ENCODE results near the gene CPNE9. TPM values are rescaled to one million over a fixed set of nuclear protein-coding genes. Genes with fewer than 3 reads are reported as not detected.

CPNE9 gene
- total RNA-seq, 1 donor from 2014 or later = 0.16 TPM

DNA sequence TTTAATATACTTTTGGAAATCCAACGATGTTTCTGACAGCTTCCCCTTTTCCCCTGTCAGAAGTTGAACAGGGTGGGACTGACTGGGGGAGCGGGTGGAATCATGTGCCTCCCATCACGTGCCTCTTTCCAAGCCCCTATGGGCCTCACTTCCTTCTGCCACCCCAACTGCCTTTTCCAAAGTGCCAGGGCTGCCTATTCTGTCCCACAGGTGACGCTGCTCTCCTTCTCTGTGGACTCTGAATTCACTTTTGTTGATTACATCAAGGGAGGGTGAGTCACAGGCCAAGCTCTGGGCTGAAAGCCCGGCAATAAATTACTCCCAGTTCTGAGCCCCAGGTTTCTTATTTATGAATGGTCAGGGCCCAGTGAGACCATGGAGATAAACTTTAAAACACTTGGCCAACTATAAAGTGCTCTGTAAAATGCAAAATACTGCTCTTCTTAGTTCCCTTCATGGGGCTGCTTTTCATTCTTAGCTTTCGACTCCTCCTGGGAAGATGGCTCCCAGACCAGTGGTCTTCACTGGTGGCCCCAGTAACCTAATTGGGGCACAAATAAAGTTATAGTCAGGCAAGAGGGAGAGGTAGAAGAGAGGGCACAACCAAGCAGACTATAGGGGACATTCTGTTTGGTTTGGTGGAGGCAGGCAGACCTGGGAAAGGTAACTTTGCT is 12.3 kb downstream of the CPNE9 start:
- intact Hi-C loops (cut with micrococcal nuclease) = no loop called here

DNA sequence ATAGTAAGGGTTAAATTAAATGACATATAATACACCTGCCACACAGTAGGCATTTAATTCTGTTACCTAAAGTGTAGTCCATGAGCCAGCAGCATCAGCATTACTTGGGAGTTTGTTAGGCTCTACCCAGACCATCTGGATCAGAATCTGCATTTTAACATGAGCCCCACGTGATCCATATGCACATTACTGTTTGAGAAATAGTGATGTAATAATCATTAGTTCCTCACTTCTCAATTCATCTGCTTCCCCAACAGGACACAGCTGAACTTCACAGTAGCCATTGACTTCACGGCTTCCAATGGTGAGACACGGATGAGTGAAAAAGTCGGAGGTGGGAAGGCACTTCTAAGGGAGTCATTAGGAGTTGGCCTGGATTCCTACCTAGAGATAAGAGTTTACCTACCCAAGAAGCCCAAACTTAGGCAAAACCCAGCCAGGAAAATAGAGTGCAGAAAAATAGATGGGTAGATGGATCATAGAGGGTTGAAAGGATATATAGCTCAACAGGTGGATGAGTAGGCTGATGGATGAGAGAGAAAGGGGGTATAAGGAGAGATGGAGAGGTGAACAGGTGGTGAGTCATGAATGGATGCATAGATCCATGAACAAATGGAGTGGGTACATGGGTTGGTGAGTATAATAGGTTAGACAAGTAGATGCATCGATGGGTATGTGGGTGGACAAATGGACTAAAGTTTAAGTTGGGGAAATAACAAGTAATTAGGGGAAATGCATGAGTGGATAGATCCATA is 13.3 kb downstream of the CPNE9 start:
- no peaks in the 10 kb centered on the region for H3K27me3 ChIP-seq (ENCODE audit: low read depth)
- no peaks in the 10 kb centered on the region for H3K9me3 ChIP-seq (replicated peaks)
- H3K27ac ChIP-seq (replicated peaks) = no peak overlapping the region
- no peak for DNase-seq
- no peaks in the 10 kb centered on the region for H3K36me3 ChIP-seq
- intact Hi-C loops (cut with micrococcal nuclease) = no loop called here
- peaks cover 6% of the 10 kb centered on the region for H3K4me1 ChIP-seq
- TF ChIP-seq, protein P1, sequence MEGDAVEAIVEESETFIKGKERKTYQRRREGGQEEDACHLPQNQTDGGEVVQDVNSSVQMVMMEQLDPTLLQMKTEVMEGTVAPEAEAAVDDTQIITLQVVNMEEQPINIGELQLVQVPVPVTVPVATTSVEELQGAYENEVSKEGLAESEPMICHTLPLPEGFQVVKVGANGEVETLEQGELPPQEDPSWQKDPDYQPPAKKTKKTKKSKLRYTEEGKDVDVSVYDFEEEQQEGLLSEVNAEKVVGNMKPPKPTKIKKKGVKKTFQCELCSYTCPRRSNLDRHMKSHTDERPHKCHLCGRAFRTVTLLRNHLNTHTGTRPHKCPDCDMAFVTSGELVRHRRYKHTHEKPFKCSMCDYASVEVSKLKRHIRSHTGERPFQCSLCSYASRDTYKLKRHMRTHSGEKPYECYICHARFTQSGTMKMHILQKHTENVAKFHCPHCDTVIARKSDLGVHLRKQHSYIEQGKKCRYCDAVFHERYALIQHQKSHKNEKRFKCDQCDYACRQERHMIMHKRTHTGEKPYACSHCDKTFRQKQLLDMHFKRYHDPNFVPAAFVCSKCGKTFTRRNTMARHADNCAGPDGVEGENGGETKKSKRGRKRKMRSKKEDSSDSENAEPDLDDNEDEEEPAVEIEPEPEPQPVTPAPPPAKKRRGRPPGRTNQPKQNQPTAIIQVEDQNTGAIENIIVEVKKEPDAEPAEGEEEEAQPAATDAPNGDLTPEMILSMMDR (IDR thresholded peaks at IDR 0.05; ENCODE audit: borderline replicate concordance) = no peak
- no peak overlapping the region for H3K4me3 ChIP-seq

More for the DNA sequence above, 12.3 kb downstream of the CPNE9 start:
- TF ChIP-seq, protein P1 (IDR thresholded peaks at IDR 0.05; ENCODE audit: borderline replicate concordance) = peak; percentile 72
- no peaks in the 10 kb centered on the region for H3K9me3 ChIP-seq (replicated peaks)
- peaks cover 6% of the 10 kb centered on the region for H3K4me1 ChIP-seq
- peak; percentile 65 for DNase-seq
- H3K27me3 ChIP-seq (ENCODE audit: low read depth) = no peaks in the 10 kb centered on the region
- no peaks in the 10 kb centered on the region for H3K36me3 ChIP-seq
- H3K27ac ChIP-seq (replicated peaks) = peak overlapping the region; percentile 61
- H3K4me3 ChIP-seq = no peak overlapping the region

DNA sequence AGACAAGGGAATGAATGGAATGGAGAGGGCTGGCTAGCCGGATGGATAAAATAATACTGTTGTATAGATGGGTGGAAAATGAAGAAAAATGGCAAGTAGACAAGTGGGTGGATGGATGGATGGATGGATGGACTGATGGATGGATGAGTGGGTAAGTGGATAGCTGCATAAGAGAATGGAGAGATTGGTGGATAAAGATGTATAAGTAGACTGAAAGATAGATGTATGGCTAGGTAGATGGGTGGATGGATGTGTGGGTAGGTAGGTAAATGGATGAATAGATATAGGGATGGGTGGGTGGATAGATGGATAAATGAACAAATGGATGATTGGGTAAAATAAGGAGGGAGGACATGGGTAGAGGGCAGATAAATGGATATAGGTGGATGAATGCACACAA is 13.9 kb downstream of the CPNE9 start:
- no peaks in the 10 kb centered on the region for H3K27me3 ChIP-seq (ENCODE audit: low read depth)
- no peak overlapping the region for H3K4me3 ChIP-seq
- no peaks in the 10 kb centered on the region for H3K9me3 ChIP-seq (replicated peaks)
- H3K36me3 ChIP-seq = no peaks in the 10 kb centered on the region
- TF ChIP-seq, protein P1 (IDR thresholded peaks at IDR 0.05; ENCODE audit: borderline replicate concordance) = no peak
- DNase-seq = no peak
- intact Hi-C loops (cut with micrococcal nuclease) = no loop called here
- H3K4me1 ChIP-seq = peaks cover 6% of the 10 kb centered on the region
- H3K27ac ChIP-seq (replicated peaks) = no peak overlapping the region

DNA sequence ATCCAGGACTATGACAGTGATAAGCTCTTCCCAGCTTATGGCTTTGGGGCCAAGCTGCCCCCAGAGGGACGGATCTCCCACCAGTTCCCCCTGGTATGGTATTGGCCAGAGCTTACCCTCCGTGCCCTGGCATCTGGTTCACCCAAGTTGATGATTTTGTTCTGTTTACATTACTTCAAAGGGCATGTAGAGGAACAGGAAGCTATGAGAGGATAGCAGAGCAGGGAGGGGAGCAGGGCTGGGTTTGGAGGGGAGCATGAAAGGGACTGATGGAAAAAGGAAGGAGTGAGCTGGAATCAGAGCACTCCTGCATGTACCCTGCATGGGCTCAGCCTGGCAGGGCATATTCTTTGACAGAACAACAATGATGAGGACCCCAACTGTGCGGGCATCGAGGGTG is 14.5 kb downstream of the CPNE9 start:
- Histone ChIP-seq H3K36me3 (no peaks in the 10 kb centered on the region), H3K4me3 (no peak overlapping the region), H3K4me1 (peaks cover 6% of the 10 kb centered on the region), H3K27me3 (ENCODE audit: low read depth) (no peaks in the 10 kb centered on the region), H3K27ac (replicated peaks) (no peak overlapping the region), H3K9me3 (replicated peaks) (no peaks in the 10 kb centered on the region)
- no peak for DNase-seq
- intact Hi-C loops (cut with micrococcal nuclease) = no loop called here
- TF ChIP-seq, protein P1 (IDR thresholded peaks at IDR 0.05; ENCODE audit: borderline replicate concordance) = no peak

DNA sequence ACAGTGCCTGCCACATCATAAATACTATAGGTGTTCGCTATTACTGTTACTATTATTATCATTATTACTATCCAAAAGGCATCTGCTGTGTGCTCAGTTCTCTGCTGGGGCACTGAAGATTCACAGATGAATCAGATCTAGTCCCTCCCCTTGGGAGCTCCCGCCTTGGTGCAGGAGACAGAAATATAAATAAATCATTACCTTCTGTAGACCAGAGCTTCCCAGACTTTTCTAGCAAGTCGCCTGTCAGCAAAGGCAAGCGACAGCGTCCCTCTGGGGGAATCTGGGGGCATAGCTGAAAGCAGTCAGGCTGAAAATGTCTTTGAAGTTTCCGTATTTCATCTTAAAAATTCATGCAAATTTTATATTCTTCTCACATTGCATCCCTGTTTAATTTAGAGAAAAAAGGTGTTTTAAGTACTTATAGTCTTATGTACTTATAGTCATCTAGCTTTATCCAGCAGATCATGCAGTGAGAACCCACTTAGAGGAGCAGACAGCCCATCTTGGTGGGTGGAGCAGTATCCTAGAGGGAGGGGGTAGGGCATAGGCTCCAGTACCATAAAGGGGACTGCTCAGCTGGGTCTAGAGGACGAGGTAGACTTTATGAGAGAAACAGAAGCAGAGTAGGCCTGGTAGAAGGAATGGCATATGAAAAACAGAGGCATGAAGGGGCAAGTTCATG is 17.5 kb downstream of the CPNE9 start:
- no peak for DNase-seq
- Histone ChIP-seq H3K9me3 (replicated peaks) (no peaks in the 10 kb centered on the region), H3K36me3 (no peaks in the 10 kb centered on the region), H3K4me1 (peaks cover under 1% of the 10 kb centered on the region), H3K27ac (replicated peaks) (no peak overlapping the region), H3K4me3 (no peak overlapping the region), H3K27me3 (ENCODE audit: low read depth) (no peaks in the 10 kb centered on the region)
- intact Hi-C loops (cut with micrococcal nuclease) = no loop called here
- TF ChIP-seq, protein P1 (IDR thresholded peaks at IDR 0.05; ENCODE audit: borderline replicate concordance) = no peak

Data from left ventricle myocardium inferior (tissue), 1 donor.